GM23338 (cell line): ENCODE data around the gene ENDOV. TPM values are rescaled to one million over a fixed set of nuclear protein-coding genes. Genes with fewer than 3 reads are reported as not detected.

Experiments
- ATAC-seq: fragments of 200-7000 bp; cut with Tn5 transposase; 3 replicates; pipeline ENCODE4 v1.9.1; 2020
- DNase-seq: peaks from one replicate; pipeline ENCODE4 v3.0.0-alpha.2; 2015; ENCODE audit warnings: low spot score
- H2AFZ ChIP-seq: fragments of 200-600 bp; sonication (generic); 2 replicates; pipeline ENCODE4 v1.8.0; 2016; ENCODE audit warnings: antibody characterized with exemption, mild to moderate bottlenecking, moderate library complexity
- H3F3A ChIP-seq: fragments of 200-600 bp; sonication (generic); replicated peaks from 2 replicates; pipeline ENCODE4 v1.8.0; 2017; ENCODE audit warnings: antibody characterized with exemption, mixed run types, low read depth
- H3K27ac ChIP-seq: fragments of 200-600 bp; sonication (generic); 2 replicates; pipeline ENCODE4 v1.6.1; 2016; ENCODE audit warnings: low read depth
- H3K27me3 ChIP-seq: fragments of 200-600 bp; sonication (generic); 2 replicates; pipeline ENCODE4 v1.8.0; 2016; ENCODE audit warnings: mild to moderate bottlenecking, mixed run types, moderate library complexity; ENCODE audit not compliant: insufficient read depth
- H3K36me3 ChIP-seq: fragments of 200-600 bp; sonication (generic); 2 replicates; pipeline ENCODE4 v1.8.0; 2016; ENCODE audit warnings: mild to moderate bottlenecking; ENCODE audit not compliant: insufficient read depth
- H3K4me1 ChIP-seq: fragments of 200-600 bp; sonication (generic); 2 replicates; pipeline ENCODE4 v1.8.0; 2016; ENCODE audit warnings: mild to moderate bottlenecking, moderate library complexity; ENCODE audit not compliant: insufficient read depth
- H3K4me2 ChIP-seq: fragments of 200-600 bp; sonication (generic); 2 replicates; pipeline ENCODE4 v1.7.1; 2017; ENCODE audit warnings: mixed run types
- H3K4me3 ChIP-seq: fragments of 200-600 bp; sonication (generic); 2 replicates; pipeline ENCODE4 v1.6.1; 2016; ENCODE audit warnings: mixed run types
- H3K79me2 ChIP-seq: fragments of 200-600 bp; sonication (generic); replicated peaks from 2 replicates; pipeline ENCODE4 v1.8.0; 2017; ENCODE audit warnings: mild to moderate bottlenecking; ENCODE audit not compliant: insufficient read depth
- H3K9me2 ChIP-seq: fragments of 200-600 bp; sonication (generic); 2 replicates; pipeline ENCODE4 v1.8.0; 2017; ENCODE audit not compliant: insufficient read depth
- H4K20me1 ChIP-seq: fragments of 200-600 bp; sonication (generic); replicated peaks from 2 replicates; pipeline ENCODE4 v1.8.0; 2017; ENCODE audit warnings: mild to moderate bottlenecking; ENCODE audit not compliant: insufficient read depth
- H3K27ac Mint-ChIP-seq: 2 replicates; pipeline ENCODE4 v1.8.0; 2020; ENCODE audit warnings: inconsistent platforms, mild to moderate bottlenecking, moderate library complexity, mixed read lengths
- H3K27me3 Mint-ChIP-seq: 3 replicates; pipeline ENCODE4 v1.8.0; 2022; ENCODE audit warnings: low read depth, mild to moderate bottlenecking, moderate library complexity, mixed read lengths, inconsistent platforms; ENCODE audit not compliant: insufficient read depth, poor library complexity
- H3K36me3 Mint-ChIP-seq: 3 replicates; pipeline ENCODE4 v1.8.0; 2021; ENCODE audit warnings: low read depth, mild to moderate bottlenecking, inconsistent platforms, moderate library complexity, mixed read lengths
- H3K4me1 Mint-ChIP-seq: 3 replicates; pipeline ENCODE4 v1.8.0; 2020; ENCODE audit warnings: mild to moderate bottlenecking, inconsistent platforms, mixed read lengths
- H3K4me3 Mint-ChIP-seq: 3 replicates; pipeline ENCODE4 v1.8.0; 2021; ENCODE audit warnings: moderate library complexity, mild to moderate bottlenecking, inconsistent platforms, mixed read lengths
- H3K9me3 Mint-ChIP-seq: 3 replicates; pipeline ENCODE4 v1.8.0; 2020; ENCODE audit warnings: moderate library complexity, mild to moderate bottlenecking, inconsistent platforms, mixed read lengths
- CREB1 ChIP-seq: fragments of 250-450 bp; sonication (Bioruptor Pico); IDR thresholded peaks from 2 replicates; pipeline ENCODE4 v1.5.0; 2020; ENCODE audit warnings: low read depth, mild to moderate bottlenecking, moderate library complexity
- EZH2 ChIP-seq: fragments of 200-600 bp; sonication (generic); IDR thresholded peaks from one replicate; pipeline ENCODE4 v1.8.0; 2017; ENCODE audit warnings: antibody characterized with exemption, mild to moderate bottlenecking, low read depth; ENCODE audit not compliant: unreplicated experiment
- EZH2phosphoT487 ChIP-seq: fragments of 200-600 bp; sonication (generic); IDR thresholded peaks from one replicate; pipeline ENCODE4 v1.8.1; 2018; ENCODE audit warnings: antibody characterized with exemption; ENCODE audit not compliant: unreplicated experiment
- JUNB ChIP-seq: IDR thresholded peaks from one replicate; pipeline ENCODE4 v1.6.1; 2016; ENCODE audit warnings: antibody characterized with exemption; ENCODE audit not compliant: unreplicated experiment
- NANOG ChIP-seq: IDR thresholded peaks from 2 replicates; pipeline ENCODE4 v1.6.1; 2016; ENCODE audit warnings: antibody characterized with exemption, borderline replicate concordance
- POLR2AphosphoS5 ChIP-seq: IDR thresholded peaks from 2 replicates; pipeline ENCODE4 v1.6.1; 2016; ENCODE audit warnings: antibody characterized with exemption, low read depth
- STAT1 ChIP-seq: IDR thresholded peaks from one replicate; pipeline ENCODE4 v1.6.1; 2016; ENCODE audit warnings: antibody characterized with exemption; ENCODE audit not compliant: unreplicated experiment
- ZNF114 ChIP-seq: fragments of 250-450 bp; sonication (Bioruptor Pico); IDR thresholded peaks from 2 replicates; pipeline ENCODE4 v1.5.0; 2020; ENCODE audit warnings: mild to moderate bottlenecking, moderate library complexity
- ZNF331 ChIP-seq: fragments of 250-450 bp; sonication (Bioruptor Pico); IDR thresholded peaks from 2 replicates; pipeline ENCODE4 v1.5.0; 2020; ENCODE audit warnings: low read depth, mild to moderate bottlenecking, moderate library complexity
- polyA plus RNA-seq: library from polyadenylated mRNA; unstranded; fragments of >200 nt; fragmentation: Nextera tagmentation; extraction: Ambion mirVana; gene quantifications from 2 replicates; pipeline ENCODE4 v1.2.1, GENCODE V29; 2016
- total RNA-seq: library from RNA; depleted of rRNA; stranded (reverse); fragments of >200 nt; shearing (Covaris generic); gene quantifications from 2 replicates; pipeline ENCODE4 v1.2.3, GENCODE V29; 2014
- TF ChIP-seq, protein P1 (sequence below): IDR thresholded peaks from one replicate; pipeline ENCODE4 v1.6.1; 2018; ENCODE audit warnings: antibody characterized with exemption; ENCODE audit not compliant: unreplicated experiment
- TF ChIP-seq, protein P2 (sequence below), 2 experiments: fragments of 200-600 bp in 1 of 2; sonication (generic) in 1 of 2; conservative IDR thresholded peaks; 2 replicates each; pipeline versions ENCODE4 v1.5.1 to v1.6.1; 2016 to 2017; ENCODE audit warnings: antibody characterized with exemption in 2 of 2, low read depth in 2 of 2, mild to moderate bottlenecking in 2 of 2, moderate library complexity in 1 of 2
- TF ChIP-seq, protein P3 (sequence below): IDR thresholded peaks from 2 replicates; pipeline ENCODE4 v1.6.1; 2016; ENCODE audit warnings: antibody characterized with exemption
- TF ChIP-seq, protein P4 (sequence below): fragments of 250-450 bp; sonication (Bioruptor Pico); IDR thresholded peaks from 2 replicates; pipeline ENCODE4 v1.5.0; 2020; ENCODE audit warnings: mild to moderate bottlenecking, moderate library complexity

ENDOV gene
- total and polyA plus RNA-seq, 2 experiments from 2014 or later = 11.5 to 16.1 TPM

DNA sequence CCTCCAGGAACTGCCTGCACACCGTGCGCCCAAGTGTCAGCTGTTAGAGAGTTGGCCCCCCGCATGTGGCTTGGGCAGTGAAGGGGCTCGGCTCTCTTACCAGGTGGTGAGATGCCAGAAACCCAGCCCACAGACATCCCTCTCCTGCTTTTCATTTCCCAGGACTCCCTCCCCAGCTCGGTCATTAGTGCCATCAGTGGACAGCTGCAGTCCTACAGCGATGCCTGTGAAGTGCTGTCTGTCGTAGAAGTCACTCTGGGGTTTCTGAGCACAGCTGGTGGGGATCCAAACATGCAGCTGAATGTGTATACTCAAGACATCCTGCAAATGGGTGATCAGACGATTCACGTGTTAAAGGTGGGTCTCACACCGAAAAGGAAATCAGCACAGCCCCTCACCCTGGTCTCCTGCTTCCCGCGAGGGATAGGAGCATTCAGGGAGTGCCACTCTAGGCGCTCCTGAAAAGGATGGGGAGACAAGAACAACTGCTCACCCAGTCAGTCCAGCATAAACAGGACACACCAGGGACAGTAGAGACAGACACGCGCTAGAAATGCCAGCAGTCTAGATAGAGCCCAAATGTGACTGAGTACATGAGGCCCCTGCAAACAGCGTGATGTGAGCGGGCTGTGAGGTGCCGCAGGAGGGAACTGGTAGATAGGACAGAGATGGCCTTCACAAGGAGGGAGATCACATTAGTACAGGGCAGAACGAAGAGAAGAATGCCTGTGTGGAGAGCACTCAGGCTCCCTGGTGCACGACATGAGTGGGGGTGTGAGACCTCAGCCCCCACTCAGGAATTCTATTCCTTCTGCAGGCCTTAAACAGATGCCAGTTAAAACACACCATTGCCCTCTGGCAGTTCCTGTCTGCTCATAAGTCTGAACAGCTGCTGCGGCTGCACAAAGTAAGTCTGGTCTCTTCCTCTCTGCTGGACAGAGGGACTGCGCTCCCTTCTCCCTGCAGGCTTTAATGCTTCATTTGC lies 25.7 kb upstream of the ENDOV start:
- Histone ChIP-seq H3K36me3 (0 out of 2 replicates have a peak, but pooled peaks cover 3% of the 10 kb centered on the region), H2AFZ (no peak overlapping the region), H3K4me2 (no peak overlapping the region), H3K4me1 (no peaks in the 10 kb centered on the region), H3K4me3 (no peak overlapping the region), H4K20me1 (no peaks in the 10 kb centered on the region; the same call in 1 of the 2 replicates), H3K79me2 (no peaks in the 10 kb centered on the region), H3K9me2 (no peaks in the 10 kb centered on the region), H3K27me3 (no peaks in the 10 kb centered on the region), H3F3A (no peaks in the 10 kb centered on the region), H3K27ac (no peak overlapping the region; the same call in 1 of the 2 replicates)
- peaks cover 3% of the 10 kb centered on the region; the same call in 1 of the 3 replicates for H3K4me1 Mint-ChIP-seq
- ATAC-seq (no peak), DNase-seq (no peak)
- H3K4me3 Mint-ChIP-seq = no peak overlapping the region
- peaks cover 6% of the 10 kb centered on the region for H3K27me3 Mint-ChIP-seq
- no peak overlapping the region for H3K27ac Mint-ChIP-seq
- TF ChIP-seq STAT1 = no peak
- TF ChIP-seq JUNB = no peak
- TF ChIP-seq EZH2phosphoT487 = no peak
- TF ChIP-seq, protein P1, sequence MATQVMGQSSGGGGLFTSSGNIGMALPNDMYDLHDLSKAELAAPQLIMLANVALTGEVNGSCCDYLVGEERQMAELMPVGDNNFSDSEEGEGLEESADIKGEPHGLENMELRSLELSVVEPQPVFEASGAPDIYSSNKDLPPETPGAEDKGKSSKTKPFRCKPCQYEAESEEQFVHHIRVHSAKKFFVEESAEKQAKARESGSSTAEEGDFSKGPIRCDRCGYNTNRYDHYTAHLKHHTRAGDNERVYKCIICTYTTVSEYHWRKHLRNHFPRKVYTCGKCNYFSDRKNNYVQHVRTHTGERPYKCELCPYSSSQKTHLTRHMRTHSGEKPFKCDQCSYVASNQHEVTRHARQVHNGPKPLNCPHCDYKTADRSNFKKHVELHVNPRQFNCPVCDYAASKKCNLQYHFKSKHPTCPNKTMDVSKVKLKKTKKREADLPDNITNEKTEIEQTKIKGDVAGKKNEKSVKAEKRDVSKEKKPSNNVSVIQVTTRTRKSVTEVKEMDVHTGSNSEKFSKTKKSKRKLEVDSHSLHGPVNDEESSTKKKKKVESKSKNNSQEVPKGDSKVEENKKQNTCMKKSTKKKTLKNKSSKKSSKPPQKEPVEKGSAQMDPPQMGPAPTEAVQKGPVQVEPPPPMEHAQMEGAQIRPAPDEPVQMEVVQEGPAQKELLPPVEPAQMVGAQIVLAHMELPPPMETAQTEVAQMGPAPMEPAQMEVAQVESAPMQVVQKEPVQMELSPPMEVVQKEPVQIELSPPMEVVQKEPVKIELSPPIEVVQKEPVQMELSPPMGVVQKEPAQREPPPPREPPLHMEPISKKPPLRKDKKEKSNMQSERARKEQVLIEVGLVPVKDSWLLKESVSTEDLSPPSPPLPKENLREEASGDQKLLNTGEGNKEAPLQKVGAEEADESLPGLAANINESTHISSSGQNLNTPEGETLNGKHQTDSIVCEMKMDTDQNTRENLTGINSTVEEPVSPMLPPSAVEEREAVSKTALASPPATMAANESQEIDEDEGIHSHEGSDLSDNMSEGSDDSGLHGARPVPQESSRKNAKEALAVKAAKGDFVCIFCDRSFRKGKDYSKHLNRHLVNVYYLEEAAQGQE = no peak
- TF ChIP-seq, protein P2, sequence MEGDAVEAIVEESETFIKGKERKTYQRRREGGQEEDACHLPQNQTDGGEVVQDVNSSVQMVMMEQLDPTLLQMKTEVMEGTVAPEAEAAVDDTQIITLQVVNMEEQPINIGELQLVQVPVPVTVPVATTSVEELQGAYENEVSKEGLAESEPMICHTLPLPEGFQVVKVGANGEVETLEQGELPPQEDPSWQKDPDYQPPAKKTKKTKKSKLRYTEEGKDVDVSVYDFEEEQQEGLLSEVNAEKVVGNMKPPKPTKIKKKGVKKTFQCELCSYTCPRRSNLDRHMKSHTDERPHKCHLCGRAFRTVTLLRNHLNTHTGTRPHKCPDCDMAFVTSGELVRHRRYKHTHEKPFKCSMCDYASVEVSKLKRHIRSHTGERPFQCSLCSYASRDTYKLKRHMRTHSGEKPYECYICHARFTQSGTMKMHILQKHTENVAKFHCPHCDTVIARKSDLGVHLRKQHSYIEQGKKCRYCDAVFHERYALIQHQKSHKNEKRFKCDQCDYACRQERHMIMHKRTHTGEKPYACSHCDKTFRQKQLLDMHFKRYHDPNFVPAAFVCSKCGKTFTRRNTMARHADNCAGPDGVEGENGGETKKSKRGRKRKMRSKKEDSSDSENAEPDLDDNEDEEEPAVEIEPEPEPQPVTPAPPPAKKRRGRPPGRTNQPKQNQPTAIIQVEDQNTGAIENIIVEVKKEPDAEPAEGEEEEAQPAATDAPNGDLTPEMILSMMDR (conservative IDR thresholded peaks at IDR 0.05; ENCODE audit: low read depth in 2 of 2) = no peak
- no peak for TF ChIP-seq CREB1 (CRISPR knock-in tag)
- no peak for TF ChIP-seq EZH2
- TF ChIP-seq ZNF114 = no peak
- TF ChIP-seq, protein P3, sequence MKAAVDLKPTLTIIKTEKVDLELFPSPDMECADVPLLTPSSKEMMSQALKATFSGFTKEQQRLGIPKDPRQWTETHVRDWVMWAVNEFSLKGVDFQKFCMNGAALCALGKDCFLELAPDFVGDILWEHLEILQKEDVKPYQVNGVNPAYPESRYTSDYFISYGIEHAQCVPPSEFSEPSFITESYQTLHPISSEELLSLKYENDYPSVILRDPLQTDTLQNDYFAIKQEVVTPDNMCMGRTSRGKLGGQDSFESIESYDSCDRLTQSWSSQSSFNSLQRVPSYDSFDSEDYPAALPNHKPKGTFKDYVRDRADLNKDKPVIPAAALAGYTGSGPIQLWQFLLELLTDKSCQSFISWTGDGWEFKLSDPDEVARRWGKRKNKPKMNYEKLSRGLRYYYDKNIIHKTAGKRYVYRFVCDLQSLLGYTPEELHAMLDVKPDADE = no peak
- no peak for TF ChIP-seq POLR2AphosphoS5
- no peak for TF ChIP-seq ZNF331 (CRISPR knock-in tag)
- no peak for TF ChIP-seq NANOG
- TF ChIP-seq, protein P4, sequence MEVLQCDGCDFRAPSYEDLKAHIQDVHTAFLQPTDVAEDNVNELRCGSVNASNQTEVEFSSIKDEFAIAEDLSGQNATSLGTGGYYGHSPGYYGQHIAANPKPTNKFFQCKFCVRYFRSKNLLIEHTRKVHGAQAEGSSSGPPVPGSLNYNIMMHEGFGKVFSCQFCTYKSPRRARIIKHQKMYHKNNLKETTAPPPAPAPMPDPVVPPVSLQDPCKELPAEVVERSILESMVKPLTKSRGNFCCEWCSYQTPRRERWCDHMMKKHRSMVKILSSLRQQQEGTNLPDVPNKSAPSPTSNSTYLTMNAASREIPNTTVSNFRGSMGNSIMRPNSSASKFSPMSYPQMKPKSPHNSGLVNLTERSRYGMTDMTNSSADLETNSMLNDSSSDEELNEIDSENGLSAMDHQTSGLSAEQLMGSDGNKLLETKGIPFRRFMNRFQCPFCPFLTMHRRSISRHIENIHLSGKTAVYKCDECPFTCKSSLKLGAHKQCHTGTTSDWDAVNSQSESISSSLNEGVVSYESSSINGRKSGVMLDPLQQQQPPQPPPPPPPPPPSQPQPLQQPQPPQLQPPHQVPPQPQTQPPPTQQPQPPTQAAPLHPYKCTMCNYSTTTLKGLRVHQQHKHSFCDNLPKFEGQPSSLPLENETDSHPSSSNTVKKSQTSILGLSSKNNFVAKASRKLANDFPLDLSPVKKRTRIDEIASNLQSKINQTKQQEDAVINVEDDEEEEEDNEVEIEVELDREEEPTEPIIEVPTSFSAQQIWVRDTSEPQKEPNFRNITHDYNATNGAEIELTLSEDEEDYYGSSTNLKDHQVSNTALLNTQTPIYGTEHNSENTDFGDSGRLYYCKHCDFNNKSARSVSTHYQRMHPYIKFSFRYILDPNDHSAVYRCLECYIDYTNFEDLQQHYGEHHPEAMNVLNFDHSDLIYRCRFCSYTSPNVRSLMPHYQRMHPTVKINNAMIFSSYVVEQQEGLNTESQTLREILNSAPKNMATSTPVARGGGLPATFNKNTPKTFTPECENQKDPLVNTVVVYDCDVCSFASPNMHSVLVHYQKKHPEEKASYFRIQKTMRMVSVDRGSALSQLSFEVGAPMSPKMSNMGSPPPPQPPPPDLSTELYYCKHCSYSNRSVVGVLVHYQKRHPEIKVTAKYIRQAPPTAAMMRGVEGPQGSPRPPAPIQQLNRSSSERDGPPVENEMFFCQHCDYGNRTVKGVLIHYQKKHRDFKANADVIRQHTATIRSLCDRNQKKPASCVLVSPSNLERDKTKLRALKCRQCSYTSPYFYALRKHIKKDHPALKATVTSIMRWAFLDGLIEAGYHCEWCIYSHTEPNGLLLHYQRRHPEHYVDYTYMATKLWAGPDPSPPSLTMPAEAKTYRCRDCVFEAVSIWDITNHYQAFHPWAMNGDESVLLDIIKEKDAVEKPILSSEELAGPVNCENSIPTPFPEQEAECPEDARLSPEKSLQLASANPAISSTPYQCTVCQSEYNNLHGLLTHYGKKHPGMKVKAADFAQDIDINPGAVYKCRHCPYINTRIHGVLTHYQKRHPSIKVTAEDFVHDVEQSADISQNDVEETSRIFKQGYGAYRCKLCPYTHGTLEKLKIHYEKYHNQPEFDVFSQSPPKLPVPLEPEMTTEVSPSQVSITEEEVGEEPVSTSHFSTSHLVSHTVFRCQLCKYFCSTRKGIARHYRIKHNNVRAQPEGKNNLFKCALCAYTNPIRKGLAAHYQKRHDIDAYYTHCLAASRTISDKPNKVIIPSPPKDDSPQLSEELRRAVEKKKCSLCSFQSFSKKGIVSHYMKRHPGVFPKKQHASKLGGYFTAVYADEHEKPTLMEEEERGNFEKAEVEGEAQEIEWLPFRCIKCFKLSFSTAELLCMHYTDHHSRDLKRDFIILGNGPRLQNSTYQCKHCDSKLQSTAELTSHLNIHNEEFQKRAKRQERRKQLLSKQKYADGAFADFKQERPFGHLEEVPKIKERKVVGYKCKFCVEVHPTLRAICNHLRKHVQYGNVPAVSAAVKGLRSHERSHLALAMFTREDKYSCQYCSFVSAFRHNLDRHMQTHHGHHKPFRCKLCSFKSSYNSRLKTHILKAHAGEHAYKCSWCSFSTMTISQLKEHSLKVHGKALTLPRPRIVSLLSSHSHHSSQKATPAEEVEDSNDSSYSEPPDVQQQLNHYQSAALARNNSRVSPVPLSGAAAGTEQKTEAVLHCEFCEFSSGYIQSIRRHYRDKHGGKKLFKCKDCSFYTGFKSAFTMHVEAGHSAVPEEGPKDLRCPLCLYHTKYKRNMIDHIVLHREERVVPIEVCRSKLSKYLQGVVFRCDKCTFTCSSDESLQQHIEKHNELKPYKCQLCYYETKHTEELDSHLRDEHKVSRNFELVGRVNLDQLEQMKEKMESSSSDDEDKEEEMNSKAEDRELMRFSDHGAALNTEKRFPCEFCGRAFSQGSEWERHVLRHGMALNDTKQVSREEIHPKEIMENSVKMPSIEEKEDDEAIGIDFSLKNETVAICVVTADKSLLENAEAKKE (CRISPR knock-in tag) = no peak
- peaks cover 56% of the 10 kb centered on the region for H3K36me3 Mint-ChIP-seq
- no peaks in the 10 kb centered on the region for H3K9me3 Mint-ChIP-seq
